Measurements from ENCODE around the gene CLDN6.

Gene CLDN6

GRCh38 chr16:3051494-3051893 lies 33.5 kb upstream of the CLDN6 start:
- no peak for DNase-seq

DNA sequence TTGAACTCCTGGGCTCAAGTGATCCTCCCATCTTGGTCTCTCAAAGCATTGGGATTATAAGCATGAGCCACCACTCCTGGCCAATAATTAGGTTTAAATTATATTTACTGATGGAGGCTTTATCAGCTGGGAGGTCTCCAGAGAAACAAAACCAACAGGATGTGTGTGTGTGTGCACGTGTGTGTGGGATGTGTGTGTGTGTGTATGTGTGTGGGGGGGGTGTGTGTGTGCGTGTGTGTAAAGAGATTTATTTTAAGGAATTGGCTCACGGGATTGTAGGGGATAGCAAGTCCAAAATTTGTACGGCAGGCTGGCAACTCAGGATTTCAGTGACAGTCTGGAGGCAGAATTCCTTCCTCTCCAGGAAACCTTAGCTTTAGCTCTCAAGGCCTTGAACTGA lies 33.0 kb upstream of the CLDN6 start:
- DNase-seq, result no peak

- DNase-seq, result no peak
Observed at GRCh38 chr16:3050487-3050886, 32.5 kb upstream of the CLDN6 start.

DNA sequence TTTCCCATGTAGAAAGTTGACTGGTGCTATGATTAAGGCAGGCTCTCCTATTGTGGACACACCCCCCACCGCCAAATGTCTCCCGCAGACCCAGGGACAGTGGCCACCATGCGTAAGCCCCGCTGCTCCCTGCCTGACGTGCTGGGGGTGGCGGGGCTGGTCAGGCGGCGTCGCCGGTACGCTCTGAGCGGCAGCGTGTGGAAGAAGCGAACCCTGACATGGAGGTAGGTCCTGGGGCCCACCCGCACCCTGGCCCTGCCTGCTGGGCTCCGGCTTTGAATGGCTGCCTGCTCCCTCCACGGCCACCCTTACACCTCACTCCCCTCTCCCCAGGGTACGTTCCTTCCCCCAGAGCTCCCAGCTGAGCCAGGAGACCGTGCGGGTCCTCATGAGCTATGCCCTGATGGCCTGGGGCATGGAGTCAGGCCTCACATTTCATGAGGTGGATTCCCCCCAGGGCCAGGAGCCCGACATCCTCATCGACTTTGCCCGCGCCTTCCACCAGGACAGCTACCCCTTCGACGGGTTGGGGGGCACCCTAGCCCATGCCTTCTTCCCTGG lies 32.0 kb upstream of the CLDN6 start:
- DNase-seq, result no peak

DNA sequence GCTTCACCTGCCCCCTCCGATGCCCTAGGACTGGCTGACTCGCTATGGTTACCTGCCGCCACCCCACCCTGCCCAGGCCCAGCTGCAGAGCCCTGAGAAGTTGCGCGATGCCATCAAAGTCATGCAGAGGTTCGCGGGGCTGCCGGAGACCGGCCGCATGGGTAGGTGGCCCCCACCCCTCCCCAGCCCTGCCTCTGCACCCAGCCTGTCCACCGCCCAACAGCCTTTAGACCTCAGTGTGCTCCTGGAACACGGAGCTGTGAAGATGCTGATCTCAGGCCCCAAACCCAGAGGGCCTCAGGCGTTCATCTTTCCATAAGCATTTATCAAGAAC lies 29.4 kb upstream of the CLDN6 start:
- DNase-seq, result no peak

DNA sequence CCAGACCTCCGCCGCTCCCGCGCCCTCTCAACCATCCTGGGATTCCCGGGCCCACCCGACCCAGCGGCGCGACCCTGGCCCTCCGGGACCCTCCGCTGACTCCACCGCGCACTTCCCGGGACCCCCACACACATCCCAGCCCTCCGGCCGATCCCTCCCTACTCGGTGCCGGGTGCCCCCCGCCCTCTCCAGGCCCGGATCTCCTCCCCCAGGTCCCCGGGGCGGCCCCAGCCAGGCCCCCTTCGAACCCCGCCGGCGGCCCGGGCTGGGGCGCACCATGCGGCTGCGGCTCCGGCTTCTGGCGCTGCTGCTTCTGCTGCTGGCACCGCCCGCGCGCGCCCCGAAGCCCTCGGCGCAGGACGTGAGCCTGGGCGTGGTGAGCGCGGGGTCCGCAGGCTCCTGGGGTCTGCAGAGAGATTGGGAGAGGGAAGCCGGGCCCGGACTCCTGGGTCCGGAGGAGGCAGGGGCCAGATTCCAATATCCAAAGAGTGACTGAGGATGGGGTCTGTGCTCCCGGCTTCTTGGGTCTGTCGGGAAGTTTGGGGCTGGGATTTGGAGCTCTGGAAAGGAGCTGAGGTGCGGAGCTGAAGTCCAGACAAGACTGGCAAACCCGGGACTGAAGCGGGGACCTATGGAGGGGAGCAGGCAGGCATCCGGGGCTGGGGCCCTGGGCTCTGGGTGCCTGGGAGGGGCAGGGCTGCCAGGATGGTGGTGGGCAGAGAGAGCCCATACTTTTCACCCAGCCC lies 28.8 kb upstream of the CLDN6 start:
- no peak for DNase-seq

DNA sequence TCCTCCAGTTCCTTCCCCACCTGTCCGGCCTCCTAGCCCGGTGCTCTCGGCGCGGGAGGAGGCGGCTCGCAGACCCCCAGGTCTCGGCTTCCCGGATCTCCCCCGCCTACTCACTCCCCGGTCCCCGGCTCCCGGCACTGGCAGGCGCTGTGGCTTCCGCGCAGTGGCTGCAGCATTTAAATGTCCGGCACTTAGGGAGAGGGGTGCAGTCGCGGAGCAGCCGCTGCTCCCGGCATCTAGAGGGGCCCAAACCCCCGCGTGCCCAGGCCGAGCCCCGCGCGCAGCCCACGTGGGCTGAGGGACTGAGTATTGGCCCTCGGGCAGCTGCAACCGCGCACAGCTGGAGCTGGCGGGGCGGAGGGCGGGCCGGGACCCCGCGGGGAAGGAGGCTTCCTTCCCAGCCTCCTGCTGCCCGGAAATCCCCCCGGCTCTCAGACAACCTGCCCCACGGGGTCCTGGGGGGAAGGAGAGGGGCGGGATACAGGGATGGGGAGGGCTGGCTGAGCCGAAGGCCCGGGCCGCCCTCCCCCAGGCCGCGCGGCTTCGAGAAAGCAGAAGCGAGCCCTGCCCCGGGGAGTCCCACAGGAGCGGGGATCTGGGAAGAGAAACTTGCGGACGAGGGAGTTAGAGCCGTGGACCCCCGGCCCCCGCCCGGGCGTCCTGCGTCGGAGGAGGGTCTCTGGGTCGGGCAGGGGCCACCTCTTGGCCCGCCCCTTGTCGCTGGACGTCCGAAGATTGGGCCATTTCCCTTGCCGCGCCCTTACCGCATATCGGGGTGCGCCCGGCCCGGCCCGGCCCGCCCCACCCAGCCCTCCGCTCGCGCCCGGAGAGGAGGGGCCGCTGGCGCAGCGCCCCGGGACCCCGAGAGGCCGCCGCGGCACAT lies 28.0 kb upstream of the CLDN6 start, which contains the start of gene MMP25:
TSS of gene MMP25 (plus strand) at position 804 of the 883 bp plus-strand sequence. CDS start 357 bp downstream, outside the sequence.
- no peak for DNase-seq

- no peak for DNase-seq
Observed at GRCh38 chr16:3044708-3045107, 26.7 kb upstream of the CLDN6 start.

- DNase-seq, result no peak
Observed at GRCh38 chr16:3042376-3042775, 24.4 kb upstream of the CLDN6 start.

- DNase-seq, result no peak
Observed at GRCh38 chr16:3038896-3039295, 20.9 kb upstream of the CLDN6 start.

GRCh38 chr16:3038256-3038655 lies 20.3 kb upstream of the CLDN6 start:
- DNase-seq, result no peak

DNA sequence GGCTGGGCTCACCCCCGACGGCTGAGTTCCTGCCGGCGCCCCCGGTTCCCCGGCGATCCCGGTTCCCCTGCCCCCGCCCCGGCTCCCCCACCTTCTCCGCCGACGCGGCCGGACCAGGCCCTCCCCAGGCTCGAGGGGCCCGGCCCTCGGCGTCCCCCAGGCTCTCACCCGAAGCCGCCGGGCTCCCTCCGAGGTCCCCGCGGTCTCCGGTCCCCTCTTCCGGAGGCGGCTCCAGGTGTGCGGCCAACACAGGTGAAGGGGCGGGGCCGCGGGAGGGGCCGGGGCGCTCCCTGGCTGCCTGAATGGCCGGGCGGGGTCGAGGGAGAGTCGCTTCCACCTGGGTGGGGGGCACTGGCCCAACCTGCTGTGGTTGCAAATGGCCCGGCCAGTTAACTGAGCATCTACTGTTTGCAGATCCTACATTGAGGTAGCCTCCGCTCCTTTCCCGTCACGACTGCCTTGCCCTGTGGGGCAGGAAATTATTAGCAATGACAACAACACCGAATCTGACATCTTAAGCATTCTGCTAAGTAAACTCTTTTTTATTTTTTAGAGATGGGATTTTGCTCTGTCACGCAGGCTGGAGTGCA lies 18.8 kb upstream of the CLDN6 start, which contains the start of gene BICDL2:
TSS of gene BICDL2 (minus strand) at position 219 of the 590 bp plus-strand sequence. CDS start 1,448 bp downstream, outside the sequence.
- no peak for DNase-seq

DNA sequence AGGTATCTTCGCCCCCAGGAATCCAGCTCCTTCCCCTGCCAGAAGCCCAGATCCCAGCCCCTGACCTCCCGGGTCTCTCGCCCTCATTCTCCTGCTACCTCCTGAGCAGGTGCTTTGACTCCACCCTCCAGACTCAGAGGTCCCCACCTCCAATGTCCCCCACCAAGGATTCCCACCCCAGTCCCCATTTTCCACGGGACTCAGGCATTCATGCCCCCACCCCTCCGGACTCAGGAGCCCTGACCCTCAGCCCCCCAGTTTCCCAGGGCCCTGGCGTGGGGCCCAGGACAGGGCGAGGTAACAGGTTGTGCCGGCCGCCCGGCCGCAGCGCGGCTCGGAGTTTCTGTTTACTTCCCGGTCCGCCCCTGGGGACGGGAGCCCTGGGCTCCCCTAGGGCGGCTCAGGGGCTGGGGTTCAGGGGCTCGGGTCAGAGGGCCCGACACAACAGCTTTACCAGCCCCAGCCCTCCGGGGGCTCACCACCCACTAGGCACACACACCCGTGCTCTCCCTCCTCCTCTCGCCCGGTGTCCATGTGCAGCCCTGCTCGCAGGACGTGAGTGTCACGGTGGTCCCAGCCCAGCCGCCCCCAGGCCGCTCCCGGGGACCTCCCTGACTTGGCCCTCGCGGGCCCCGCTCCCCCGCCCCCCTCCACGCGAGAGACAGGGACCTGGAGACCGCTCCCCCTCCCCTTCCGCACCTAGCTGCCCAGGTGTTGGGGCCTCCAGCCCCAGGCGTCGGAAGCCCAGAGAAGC lies 18.2 kb upstream of the CLDN6 start:
- no peak for DNase-seq

DNA sequence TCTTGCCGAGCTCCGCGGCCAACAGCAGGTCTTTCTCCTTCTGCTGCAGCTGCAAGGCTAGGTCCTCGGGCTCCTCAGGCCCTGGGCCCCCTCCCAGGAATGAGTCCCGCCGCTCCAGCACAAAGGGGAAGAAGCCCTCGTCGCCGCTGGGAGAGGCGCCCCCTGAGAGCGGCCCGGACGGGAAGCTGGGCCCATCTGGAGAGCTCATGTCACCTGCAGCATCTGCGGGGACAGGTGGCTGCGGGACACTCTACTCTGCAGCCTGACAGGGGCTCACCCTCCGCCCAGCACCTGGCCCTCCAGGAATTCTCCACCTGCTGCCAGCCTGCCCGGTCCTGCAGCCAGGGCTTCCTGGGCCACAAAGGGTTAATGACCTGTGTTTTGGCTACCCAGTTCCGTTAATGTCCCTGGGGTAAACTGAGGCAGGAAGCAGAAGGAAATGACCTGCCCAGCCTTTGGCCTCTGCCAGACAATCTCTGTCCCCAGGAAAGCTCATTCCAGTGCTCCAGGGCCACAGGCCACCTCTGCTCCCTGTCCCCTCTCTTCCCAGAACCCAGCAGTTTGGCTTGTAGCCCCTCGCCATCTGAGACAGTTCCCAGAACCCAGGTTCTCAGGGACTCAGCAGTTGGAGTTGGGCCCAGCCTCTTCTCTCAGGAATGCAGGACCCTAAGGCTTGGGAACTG lies 17.4 kb upstream of the CLDN6 start:
- no peak for DNase-seq

GRCh38 chr16:3032624-3033023 lies 14.6 kb upstream of the CLDN6 start:
- DNase-seq, result no peak

DNA sequence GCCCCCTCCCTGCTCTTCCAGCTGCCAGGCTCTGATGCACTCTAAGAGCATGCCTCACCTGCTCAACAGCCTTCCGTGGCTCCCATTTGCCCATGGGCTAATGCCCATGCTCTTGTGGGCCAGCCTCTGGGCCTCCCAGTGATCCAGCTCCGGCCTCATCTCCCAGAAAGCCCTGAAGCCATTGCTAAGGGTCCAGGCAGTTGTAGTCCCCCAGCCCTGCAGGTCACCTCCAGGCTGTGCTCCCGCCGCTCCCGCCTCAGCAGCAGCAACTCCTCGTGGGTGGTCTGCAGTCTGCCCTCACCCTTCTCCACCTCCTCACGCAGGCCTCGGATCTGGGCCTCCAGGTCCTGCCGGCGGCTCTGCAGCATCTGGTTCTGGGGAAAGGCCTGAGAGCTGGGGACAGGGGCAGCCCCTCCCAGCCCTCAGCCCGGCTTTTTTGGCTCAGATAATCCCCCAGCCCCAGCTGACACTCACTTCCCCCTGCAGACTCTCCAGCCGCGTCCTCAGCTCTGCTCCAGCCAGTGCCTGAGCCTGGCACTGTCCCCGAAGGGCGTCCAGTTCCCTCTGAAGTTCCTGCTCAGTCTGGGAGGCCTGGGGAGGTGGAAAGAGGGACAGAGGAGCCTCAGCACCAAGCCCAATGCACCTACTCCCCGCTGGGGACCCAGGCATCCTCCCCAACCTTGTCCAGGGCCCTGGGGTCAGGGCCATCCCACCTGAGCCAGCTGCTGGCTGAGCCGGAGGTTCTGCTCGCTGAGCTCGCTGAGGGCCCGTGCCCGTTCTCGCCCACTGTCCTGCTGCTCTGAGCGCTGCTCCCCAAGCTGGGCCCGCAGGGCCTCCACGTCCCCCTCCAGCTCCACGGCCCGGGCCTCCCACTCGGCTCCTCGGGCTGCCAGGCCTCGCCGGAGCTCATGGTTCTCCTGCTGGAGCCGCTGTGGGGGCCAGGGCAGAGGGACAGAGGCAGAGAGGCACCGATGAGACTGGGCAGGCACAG lies 12.5 kb upstream of the CLDN6 start:
- no peak for DNase-seq

DNA sequence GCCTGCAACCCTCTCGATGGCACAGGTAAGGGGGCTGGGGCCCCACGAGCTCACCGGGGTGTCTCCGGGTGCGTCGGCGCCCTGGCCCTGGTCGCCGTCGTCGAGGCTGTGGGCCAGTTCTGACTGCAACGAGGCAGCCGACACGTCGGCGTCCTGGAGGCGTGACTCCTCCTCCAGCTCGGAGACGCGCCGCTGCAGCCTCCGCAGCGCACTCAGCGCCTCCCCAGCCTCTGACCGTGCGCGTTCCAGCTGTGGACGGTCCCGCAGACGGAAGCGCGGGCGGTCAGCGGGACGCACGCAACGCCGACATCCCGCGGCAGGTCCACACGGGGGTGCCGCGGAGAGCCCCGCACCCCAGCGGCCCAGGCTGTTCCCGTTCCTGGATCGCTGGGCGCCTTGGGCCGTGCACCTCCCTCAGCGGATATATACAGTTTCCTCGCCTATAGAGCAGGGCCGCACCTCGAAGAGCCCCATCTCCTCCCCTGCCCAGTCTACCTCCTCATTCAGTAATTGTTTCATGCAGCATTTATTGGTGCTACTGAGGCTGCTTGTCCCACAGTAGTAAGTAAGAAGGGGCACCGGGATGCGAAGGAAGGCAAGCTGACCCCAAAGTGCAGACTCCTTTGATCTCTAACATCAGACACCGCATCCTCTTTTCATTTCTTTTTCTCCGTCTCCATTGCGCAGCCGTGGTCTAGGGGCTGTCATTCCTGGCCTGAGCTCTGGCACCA lies 11.7 kb upstream of the CLDN6 start:
- DNase-seq, result no peak

- no peak for DNase-seq
Observed at GRCh38 chr16:3028716-3029319, 10.8 kb upstream of the CLDN6 start.

DNA sequence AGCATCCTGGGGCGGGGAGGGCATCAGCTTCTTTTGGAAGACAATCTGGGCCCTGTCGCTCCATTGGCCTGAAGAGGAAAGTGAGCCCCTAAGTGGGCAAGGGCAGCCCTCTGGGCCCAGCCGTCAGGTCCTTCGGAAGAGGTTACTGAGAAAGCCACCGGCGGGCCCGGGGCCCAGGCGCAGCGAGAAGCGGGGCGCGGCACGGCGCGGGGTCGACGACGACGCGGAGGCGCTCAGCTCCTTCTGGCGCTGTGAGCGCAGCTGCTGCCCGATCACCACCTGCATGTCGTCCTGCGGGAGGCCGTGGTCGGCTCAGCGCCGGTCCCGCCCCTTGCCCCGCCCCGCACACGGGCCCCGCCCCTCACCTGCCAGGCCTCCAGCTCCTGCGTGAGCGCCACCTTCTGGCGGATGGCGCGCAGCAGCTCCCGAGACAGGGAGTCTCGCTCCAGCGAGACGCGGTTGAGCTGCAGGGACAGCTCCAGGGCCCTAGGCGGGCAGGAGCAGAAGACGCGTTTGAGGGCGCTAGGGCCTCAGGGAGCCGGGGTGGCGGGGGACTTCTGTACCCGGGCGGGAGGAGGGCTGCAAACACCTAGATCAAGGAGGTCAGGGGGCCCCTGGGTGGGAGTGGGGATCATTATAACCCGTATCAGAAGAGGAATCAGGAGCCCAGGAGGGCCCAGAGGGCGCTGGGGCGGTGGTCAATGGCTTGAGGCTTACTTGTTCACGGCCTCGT lies 10.2 kb upstream of the CLDN6 start:
- peak; percentile 94 for DNase-seq
